OCI-LY7 (cell line): ENCODE results near the gene AVPR2.

Source experiments
- CTCF ChIP-seq: fragments of 200-600 bp; sonication (generic); conservative IDR thresholded peaks from 2 replicates; pipeline ENCODE4 v1.5.1; 2014; ENCODE audit warnings: mild to moderate bottlenecking, antibody characterized with exemption, low read length, moderate library complexity, mixed read lengths
- EZH2phosphoT487 ChIP-seq: fragments of 200-600 bp; sonication (generic); IDR thresholded peaks from 2 replicates; pipeline ENCODE4 v1.6.1; 2018; ENCODE audit warnings: low read depth, borderline replicate concordance, mild to moderate bottlenecking, mixed run types, antibody characterized with exemption, low read length, moderate library complexity, mixed read lengths

GRCh38 chrX:153910446-153910845 lies 6.0 kb downstream of the AVPR2 start:
- TF ChIP-seq CTCF, result no peak
- TF ChIP-seq EZH2phosphoT487, result no peak
